Muscle of back (tissue), 11 donors: ENCODE results near the gene MIOS. TPM values are rescaled to one million over a fixed set of nuclear protein-coding genes. Genes with fewer than 3 reads are reported as not detected.
"Not testable (repeated sequence)": the region's sequence is repeated elsewhere in the genome, so short reads cannot be mapped to it uniquely, and the experiment has no call there.

Experiments used
- DNase-seq, 3 donors: peaks; one replicate each; pipeline versions ENCODE4 v3.0.0 to v3.0.0-alpha.2; 2013
- polyA plus RNA-seq, 10 donors: library from polyadenylated mRNA; unstranded; fragments of 120-200 nt; gene quantifications; one replicate each; pipeline ENCODE4 v1.2.1, GENCODE V29; 2013; ENCODE audit not compliant: insufficient read length in 10 of 10

The MIOS gene
- polyA plus RNA-seq, 10 donors = 22.0 to 35.4 (median 27.4) TPM

DNA sequence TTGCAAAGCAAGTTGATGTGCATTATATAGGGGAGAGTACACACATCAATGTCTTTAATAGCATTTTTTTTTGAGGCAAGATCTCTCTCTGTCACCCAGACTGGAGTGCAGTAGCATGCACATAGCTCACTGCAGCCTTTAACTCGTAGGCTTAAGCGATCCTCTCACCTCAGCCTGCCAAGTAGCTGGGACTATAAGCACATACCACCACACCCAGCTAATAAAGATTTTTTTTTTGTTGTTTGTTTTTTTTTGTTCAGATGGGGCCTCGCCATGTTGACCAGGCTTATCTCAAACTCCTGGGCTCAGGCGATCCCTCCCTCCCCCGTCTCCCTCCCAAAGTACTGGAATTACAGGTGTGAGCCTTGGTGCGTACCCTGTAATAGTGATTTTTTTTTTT, 75.4 kb downstream of the MIOS start:
- no peak for DNase-seq

DNA sequence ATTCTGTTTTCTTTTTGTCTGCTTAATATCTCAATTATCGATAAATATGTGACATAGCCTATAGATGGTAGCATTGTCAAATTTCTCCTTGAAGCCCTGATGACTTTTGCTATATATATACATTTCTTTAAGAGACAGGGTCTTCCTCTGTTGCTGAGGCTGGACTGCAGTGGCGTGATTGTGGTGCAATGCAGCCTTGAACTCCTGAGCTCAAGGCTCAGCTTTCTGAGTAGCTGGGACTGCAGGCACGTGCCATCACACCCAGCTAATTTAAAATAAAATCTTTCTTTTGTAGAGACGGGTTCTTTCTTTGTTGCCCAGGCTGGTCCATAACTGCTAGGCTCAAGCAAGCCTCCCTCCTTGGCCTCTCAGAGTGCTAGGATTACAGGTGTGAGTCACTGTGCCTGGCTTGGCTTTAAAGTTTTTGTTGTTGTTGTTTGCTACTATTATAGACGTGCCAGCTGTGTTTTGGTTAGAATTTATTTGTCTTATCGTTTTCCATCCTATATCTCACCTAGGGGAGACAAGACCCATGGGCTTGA, 80.9 kb downstream of the MIOS start:
- no peak for DNase-seq

DNA sequence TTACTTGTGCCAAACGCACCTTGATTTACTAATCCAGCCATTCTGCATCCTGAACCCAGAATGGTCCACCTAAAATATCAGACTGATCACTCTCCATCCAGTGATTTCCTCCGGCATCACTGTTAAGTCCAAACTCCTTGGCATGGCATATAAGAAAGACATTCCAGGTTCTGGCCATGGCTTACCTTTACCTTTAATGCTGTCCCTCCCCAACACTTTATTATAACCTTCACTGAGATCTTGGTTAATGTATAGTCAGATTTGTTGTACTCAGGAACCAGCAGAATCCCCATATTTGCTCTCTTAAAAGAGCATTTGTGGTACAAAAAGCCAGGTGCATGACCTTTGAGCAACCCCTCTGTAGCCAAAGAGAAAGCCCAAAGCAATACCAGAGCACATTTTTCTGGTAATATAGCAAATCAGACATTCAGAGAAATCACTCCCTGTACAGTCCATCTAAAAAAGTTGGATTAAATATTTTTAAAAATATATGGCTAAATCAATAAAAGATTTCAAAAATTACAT, 84.1 kb downstream of the MIOS start:
- DNase-seq = no peak

DNA sequence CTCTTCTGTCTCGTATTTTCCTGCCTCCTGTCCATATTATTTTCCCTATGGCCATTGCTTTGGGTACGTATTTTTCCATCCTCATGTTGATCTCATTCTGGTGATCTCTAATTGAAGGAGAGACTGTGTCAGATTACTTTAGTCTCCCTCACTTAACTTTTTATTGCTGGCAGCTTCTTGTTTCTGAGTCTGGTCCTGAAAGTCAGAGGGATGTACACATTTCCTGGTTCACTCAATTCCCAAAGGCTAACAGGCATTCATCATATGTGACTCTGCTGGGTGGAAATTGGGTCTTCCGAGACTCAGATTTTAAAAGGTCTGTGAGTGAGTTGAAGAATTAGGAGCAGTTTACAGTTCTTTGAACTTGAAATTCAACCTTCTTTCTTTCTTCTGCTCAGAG, 84.8 kb downstream of the MIOS start:
- DNase-seq = peak in 2 of 3 donors; percentile 22 to 51

DNA sequence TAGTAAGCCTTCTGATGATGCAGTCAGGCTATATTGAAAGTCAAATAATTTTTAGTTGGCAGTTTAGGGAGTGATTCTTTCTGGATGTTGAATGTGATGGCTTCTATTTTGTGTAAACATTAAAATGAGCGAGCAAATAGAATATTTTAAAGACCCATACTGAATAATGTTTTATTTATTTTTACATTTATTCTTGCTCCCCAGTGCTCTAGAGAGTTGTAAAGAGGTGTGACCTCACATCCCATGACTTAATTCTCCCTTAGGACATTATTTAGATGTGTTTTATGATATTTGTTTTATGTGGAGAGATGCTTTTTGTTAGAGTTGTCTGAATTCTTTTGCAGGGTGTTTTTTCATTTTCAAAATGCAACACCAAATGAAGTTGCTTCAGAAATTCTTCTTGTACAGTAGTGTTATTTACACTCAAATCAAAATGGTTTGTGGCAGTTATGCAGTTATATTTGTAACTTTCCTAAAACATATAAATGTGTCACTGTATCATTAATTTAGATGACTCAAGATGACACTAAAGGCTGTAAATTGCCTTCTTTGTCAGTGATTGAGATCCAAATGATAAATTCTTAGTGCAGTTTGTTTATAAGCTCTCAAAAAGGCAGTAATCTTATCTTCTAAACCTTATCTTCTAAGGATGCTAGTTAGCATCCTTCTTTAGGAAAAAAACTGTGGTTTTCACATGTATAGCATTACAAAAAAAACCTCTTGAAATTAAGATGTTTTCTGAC, 86.3 kb downstream of the MIOS start:
- no peak for DNase-seq

DNA sequence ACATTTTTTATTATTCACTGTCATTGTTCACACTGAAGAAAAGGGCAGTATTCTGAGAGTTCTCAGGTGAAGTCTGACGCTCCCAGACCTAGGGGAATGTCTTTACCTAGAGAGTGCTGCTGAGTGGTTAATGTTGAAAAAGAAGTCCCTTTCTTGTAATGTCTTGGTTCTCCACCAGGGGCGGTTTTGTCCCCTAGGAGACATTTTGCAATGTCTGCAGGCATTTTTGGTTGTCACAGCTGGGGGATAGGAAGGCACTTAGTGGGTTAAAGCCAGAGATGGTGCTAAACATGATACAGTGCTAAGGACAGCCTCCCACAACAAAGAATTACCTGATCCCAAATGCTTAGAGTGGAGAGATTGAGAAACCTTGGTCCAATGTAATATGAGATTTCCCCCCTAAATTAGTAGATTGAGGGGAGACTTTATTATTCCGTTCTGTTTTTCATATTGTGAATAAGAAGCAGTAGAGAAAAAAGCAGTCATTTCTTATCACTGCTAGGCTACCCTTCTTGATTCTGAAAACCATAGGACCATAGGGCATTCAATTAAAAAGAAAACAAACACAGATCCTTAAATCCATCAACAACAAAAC, 87.0 kb downstream of the MIOS start:
- DNase-seq = no peak

DNA sequence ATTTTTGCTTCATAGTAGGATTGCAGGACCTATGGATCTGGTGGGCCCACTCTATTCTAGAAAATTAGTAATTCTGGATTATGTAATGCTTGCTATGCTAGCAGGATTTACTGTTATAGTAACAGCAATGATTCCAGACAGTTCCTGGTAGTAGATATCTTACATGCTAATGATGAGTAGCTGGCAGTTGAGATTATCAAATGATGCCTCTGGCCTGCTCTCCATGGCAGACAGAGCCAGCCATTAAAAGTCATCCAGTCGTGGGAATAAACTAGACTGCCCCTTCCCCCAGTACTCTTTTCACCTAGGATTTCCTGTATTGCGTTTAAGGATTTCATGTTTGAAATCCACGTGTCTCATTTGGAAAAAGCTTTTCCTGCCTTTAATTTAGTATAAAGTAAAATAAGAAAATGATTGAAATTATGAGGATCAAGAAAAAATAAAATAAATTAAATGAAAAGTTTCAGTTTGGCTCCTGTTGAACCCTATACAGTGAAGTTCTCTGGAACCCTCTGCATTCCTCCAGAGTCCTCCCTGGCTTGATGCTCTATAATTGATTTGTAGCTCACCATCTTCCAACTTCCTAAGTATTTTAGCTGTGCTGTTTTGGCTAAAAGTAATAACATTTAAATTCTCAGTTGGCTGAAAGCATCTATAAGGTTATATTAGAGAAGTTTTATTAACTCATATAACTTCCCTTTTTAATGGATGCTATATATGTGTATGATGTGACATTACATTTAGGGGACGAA, 88.5 kb downstream of the MIOS start:
- peak in 2 of 3 donors; percentile 23 to 45 for DNase-seq

DNA sequence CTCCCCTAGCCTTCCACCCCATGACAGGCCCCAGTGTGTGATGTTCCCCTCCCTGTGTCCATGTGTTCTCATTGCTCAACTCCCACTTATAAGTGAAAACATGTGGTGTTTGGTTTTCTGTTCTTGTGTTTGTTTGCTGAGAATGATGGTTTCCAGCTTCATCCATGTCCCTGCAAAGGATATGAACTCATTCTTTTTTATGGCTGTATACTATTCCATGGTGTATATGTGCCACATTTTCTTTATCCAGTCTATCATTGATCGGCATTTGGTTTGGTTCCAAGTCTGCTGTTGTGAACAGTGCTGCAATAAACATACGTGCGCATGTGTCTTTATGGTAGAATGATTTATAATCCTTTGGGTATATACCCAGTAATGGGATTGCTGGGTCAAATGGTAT, 89.8 kb downstream of the MIOS start:
- DNase-seq = not testable (repeated sequence)

Other genes starting within 250 kb of the MIOS start
- 1 to 10 TPM in 4 of 10 donors, under 1 TPM in 6; 0.51 to 1.8 (median 0.90) TPM for gene COL28A1, start 31.0 kb upstream of the MIOS start, polyA plus RNA-seq
- 10 to 100 TPM in 4 of 10 donors, 1 to 10 TPM in 6; 8.6 to 12.3 (median 9.9) TPM for gene UMAD1, start 73.9 kb downstream of the MIOS start, polyA plus RNA-seq
- gene RPA3, start 151.7 kb downstream of the MIOS start, polyA plus RNA-seq = 10 to 100 TPM; 23.6 to 33.2 (median 26.2) TPM